Measurements from ENCODE around the gene TRERF1.

DNA sequence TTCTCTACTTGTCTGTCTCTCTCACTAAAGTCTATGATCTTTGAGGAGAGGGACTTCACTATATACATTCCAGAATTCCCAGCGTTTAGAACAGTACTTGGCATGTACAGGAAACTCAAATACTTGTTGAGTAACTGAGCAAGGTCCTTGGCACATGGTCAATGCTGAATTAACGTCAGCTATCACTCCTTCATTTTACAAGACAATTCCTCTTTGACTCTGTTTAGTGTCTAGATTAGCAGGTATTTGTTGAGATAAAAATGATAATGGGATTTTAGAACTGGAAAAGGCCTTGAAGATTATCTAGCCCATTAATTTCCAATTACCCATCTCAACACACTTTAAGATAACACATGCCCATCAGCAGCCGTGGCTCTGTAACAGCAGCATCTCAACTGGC, 250.3 kb downstream of the TRERF1 start:
- no peak for TF ChIP-seq POLR2A (IDR thresholded peaks at IDR 0.05; ENCODE audit: low read depth, low read length)
- no peak for TF ChIP-seq TAF1 (IDR thresholded peaks at IDR 0.05; ENCODE audit: borderline replicate concordance, low read depth, low read length)
